Fibroblast of the aortic adventitia (primary cell): ENCODE results near the gene PRKG2. TPM values are rescaled to one million over a fixed set of nuclear protein-coding genes. Genes with fewer than 3 reads are reported as not detected.

Experiments used
- DNase-seq: peaks from one replicate; pipeline ENCODE4 v3.0.0-alpha.2; 2010; ENCODE audit warnings: low read depth
- H3K4me3 ChIP-seq: 2 replicates; pipeline ENCODE4 v1.5.1; 2011; ENCODE audit warnings: low read depth, mild to moderate bottlenecking, control low read depth, low read length, moderate library complexity
- total RNA-seq: library from RNA; depleted of rRNA; stranded (reverse); fragments of >200 nt; gene quantifications from 2 replicates; pipeline ENCODE4 v1.2.3, GENCODE V29; 2012; ENCODE audit warnings: low replicate concordance
- TF ChIP-seq, protein P1 (sequence below): IDR thresholded peaks from 2 replicates; pipeline ENCODE4 v1.5.1; 2011; ENCODE audit warnings: mild to moderate bottlenecking, low read length, control low read depth, inconsistent platforms; ENCODE audit not compliant: insufficient read depth

Gene PRKG2
- total RNA-seq, 1 donor = 7.8 TPM

DNA sequence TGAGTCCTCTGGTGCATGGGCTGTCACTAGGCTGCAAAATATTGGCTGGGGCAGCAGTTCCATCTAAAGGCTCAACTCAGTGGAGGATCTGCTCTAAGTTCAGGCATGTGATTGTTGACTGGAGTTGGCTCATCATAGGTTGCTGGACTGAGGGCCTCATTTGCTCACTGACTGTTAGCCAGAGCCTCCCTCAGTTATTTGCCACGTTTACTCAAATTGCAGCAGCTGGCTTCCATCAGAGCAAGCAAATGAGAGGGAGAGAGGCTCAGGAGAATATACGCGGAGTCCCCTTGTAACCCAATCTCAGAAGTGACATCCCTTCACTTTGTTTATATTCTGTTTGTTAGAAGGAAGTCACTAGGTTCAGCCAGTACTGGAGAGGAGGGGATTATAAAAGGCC is 130.4 kb downstream of the PRKG2 start:
- no peak overlapping the region for H3K4me3 ChIP-seq
- TF ChIP-seq, protein P1, sequence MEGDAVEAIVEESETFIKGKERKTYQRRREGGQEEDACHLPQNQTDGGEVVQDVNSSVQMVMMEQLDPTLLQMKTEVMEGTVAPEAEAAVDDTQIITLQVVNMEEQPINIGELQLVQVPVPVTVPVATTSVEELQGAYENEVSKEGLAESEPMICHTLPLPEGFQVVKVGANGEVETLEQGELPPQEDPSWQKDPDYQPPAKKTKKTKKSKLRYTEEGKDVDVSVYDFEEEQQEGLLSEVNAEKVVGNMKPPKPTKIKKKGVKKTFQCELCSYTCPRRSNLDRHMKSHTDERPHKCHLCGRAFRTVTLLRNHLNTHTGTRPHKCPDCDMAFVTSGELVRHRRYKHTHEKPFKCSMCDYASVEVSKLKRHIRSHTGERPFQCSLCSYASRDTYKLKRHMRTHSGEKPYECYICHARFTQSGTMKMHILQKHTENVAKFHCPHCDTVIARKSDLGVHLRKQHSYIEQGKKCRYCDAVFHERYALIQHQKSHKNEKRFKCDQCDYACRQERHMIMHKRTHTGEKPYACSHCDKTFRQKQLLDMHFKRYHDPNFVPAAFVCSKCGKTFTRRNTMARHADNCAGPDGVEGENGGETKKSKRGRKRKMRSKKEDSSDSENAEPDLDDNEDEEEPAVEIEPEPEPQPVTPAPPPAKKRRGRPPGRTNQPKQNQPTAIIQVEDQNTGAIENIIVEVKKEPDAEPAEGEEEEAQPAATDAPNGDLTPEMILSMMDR = no peak
- peak; percentile 46 for DNase-seq

DNA sequence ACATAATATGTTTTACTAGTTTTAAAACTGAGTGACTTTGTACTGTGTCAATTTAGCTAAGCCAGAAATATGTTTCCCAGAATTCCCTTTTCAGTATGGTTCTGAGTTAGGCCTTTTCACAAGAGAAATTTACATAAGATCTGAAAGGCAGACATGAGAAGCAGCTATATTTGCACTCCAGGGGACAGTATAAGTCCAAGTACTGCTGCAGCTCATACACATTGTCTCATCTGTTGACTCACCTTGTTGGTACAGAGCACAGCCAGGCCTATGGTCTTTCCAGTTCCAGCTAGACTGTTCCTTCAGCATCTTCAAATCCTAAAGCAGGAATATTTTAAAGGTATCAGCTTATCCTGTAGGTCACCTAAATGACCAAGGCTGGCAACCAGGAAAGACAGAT is 131.0 kb downstream of the PRKG2 start:
- DNase-seq = peak; percentile 73
- TF ChIP-seq, protein P1 = peak; percentile 76
- no peak overlapping the region for H3K4me3 ChIP-seq

DNA sequence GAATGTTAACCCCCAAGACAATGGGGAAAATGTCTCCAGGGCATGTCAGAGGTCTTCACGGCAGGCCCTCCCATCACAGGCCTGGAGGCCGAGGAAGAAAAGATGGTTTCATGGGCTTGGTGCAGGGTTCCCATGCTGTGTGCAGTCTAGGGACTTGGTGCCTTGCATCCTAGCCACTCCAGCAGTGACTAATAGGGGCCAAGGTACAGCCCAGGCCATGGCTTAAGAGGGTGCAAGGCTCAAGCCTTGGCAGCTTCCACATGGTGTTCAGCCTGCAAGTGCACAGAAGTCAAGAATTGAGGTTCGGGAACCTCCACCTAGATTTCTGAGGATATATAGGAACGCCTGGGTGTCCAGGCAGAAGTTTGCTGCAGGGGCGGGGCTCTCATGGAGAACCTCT is 133.9 kb downstream of the PRKG2 start:
- DNase-seq = no peak
- TF ChIP-seq, protein P1 = no peak
- H3K4me3 ChIP-seq = no peak overlapping the region

DNA sequence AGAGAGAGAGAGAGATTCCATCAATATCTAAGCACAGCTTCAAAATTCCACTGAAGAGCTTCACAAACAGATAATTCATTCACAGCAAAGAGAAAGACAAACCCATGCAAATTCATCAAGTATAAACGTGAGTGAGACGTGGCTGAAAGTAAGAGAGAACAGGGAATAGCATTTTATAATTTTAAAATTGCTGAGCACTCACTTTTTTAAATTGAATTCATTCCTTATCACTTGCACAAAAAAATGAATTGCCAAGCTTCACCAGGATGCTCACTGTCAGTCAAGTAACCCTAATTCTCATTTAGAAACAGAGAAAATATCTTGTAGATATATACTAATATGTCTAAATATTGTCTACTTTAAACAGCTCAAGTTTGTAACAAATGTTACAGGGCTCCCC is 144.0 kb downstream of the PRKG2 start:
- no peak for DNase-seq
- TF ChIP-seq, protein P1 = no peak
- no peak overlapping the region for H3K4me3 ChIP-seq

DNA sequence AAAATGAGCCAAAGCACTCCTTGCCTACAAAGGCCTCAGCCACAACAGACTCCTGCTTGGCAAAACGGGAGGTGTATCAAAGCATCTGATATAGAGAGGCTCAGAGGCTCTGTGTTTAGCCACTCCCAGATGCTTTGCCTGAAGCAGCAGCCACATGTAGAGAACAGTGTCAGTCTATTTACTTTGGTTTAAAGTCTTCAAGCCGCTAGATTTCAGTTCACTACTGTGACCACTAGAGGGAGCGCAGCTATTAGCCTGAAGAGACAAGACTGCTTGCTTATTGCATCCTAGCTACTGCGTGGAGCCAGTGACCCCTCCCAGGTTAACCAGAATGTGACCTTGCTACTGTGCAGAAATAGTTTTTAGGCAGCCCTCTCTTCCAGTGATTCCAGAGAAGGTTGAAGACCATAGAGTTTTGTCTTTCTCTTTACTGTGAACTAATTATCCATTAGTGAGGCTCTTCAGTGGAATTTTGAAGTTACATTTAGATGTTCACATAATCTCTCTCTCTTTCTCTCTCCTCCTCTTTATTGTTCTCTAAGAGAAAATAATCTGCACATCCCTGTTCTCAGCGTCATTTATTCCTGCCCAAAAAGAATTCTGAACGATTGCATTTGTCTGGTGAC is 145.2 kb downstream of the PRKG2 start:
- H3K4me3 ChIP-seq = no peak overlapping the region
- peak; percentile 92 for DNase-seq
- TF ChIP-seq, protein P1 = peak; percentile 93

- H3K4me3 ChIP-seq = no peak overlapping the region
- TF ChIP-seq, protein P1 = no peak
- DNase-seq = no peak
Observed at GRCh38 chr4:81065446-81065845, 149.6 kb downstream of the PRKG2 start.

DNA sequence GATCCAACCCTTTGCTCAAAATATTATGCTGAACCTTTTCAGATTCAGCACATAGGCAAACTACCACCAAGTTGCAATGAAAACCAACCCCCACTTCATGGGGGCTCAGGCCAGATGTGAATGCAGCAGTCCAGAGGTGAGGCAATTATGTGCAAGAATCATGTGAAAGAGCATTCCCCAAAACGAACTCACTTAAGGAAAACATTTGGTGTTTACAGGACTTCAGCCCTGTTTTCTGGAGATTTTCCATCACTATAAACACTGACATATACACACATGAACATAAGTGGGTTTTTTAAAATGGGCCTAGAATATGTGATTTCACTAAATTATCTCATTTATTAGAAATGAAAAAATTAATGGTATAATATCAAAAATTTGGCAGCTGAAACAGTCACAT is 153.0 kb downstream of the PRKG2 start:
- TF ChIP-seq, protein P1 = no peak
- no peak overlapping the region for H3K4me3 ChIP-seq
- no peak for DNase-seq
